Frontal cortex (tissue), 4 donors: Measurements from ENCODE around the gene PFKP. TPM values are rescaled to one million over a fixed set of nuclear protein-coding genes. Genes with fewer than 3 reads are reported as not detected.

Source experiments
- DNase-seq, 2 donors: peaks; one replicate each; pipeline ENCODE4 v3.0.0; 2012; ENCODE audit warnings: low spot score in 2 of 2
- FAIRE-seq: peaks from 2 replicates; lab custom pipeline; 2012; peaks lifted over from hg19 to GRCh38; lab: Jason Lieb, UNC
- total RNA-seq: library from RNA; depleted of rRNA; stranded (reverse); fragments of >200 nt; gene quantifications from one replicate; pipeline ENCODE4 v1.2.3, GENCODE V29; 2014
- donor health status: control.
- donor health status: control.
- donor health status: control.

The PFKP gene
- total RNA-seq = 81.5 TPM

DNA sequence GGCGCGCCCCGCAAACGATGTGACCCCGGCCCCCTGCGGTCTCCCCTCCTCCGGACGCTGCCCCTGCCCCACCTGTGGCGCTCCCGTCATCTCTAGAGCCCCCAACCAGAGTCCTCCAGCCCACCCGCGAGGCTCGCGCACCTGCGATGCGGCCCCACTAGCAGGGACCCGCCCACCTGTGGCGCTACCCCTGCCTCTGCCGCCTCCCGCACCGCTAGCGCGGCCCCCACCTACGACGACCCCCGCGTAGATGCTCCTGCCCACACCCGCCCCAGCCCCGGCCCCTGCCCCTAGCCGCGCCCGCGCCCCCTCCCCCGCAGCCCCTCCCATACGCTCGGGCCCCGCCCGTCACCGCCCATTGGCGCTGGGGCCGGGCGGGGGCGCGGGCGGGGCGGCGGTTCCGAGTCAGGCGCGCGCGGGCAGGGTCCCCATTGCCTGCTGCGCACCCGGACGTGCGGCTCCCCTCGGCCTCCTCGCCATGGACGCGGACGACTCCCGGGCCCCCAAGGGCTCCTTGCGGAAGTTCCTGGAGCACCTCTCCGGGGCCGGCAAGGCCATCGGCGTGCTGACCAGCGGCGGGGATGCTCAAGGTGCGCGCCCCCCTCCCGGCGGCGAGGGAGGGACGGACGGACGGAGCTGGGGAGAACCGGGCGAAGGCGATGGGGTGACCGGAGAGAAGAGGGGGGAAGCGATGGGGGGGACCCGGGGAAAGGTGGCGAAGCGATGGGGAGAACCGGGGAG is at the start of gene PFKP:
Gene PFKP (plus strand): TSS at position 431 of the 741 bp plus-strand sequence. CDS start 48 bp downstream, at position 479.
- FAIRE-seq (no peak), DNase-seq (peak; percentile 66 to 67)

DNA sequence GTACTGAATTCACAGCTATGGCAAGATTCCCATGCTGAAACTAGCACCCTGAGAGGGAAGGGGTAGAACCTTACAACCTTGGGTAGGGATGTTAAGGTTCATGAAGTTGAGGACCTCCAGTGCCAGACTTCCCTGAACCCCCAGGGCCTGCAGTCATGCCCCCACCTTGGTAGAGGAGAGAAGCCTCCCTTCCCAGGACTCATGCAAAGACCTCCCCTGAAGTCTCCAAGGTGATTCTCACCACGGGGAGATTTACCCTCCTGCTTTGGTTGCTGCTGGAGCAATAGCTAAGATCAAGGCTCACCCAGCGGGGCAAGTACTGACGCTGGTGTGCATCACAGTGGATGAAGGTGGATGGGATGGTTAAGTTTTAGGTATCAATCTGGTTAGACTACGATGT is 49.1 kb upstream of the PFKP start:
- no peak for DNase-seq
- FAIRE-seq = no peak

DNA sequence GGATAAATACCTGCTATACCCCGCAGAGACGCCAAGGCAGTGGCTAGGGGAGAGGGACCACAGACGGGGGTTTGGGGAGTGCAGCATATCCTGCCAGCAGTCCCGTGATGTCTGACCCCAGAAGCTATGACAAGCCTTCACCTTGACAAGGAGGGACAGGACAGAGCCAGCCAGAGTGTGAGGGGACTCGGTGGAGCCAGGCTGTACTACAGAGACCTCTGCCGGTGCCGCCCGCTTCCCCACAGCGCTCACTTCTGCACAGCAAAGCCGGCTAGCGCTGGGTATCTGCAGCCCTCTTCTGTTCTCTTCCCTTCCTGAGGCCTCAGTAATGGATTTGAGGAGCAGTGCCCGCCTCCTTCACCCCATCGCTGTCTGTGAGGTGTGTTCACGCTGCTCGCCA is 47.0 kb upstream of the PFKP start:
- FAIRE-seq = no peak
- DNase-seq = no peak

DNA sequence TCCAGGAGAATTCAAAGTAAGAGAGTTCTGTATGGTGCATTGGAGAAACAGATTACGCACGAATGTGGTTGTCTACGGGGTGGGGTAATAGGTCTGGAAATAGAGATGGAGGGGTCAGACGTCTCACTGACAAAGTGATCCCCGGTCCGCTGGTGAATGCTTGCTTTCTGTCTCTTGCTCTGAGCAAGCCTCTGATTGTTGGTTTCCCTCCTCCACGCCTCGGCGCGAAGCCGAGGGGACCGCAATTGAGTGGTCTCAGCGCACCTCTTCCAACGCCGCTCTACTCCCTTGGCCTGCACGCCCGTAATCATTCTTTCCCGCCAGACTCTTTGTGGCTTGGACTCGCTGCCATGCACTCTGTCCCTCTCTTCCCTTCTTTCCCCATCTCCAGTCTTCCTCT is 46.5 kb upstream of the PFKP start:
- FAIRE-seq = no peak
- no peak for DNase-seq

DNA sequence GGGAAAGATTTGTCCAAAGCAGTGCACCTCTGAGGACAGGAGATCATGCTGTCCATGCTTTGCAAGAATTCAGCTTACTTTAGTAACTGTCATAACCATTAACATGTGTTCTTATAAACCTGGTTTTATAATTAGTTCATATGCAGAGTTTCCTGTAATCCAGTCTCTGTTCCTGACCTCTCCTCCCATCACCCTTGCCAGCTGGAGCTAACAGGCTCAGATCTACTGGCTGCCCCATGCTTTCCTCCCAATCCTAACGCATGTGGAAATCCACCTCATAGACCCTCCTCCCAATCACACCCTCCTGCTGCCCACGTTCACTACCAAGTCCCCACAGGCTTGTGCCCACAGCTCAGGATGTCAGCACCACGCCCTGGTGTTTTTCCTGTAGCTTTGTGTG is 45.3 kb upstream of the PFKP start:
- FAIRE-seq = no peak

DNA sequence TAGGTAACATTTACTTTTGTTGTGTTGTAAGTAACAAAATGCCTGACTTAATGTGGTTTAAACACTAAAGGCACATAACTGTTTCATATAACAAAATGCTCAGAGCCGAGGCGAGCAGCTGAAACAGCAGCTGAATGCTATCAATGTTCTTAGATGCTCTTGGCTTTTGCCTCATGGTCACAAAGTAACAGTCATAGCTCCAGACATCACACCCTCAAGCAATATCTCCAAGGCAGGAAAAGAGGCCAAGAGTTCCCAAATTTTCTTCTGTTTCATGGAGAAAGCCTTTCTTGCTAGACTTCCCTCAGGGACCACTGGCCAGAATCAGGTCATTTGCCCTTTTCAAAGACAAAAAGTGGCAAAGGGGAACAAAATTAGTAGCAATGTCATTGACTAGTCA is 43.5 kb upstream of the PFKP start:
- FAIRE-seq = no peak

More for the DNA sequence above, 45.3 kb upstream of the PFKP start:
- no peak for DNase-seq

DNA sequence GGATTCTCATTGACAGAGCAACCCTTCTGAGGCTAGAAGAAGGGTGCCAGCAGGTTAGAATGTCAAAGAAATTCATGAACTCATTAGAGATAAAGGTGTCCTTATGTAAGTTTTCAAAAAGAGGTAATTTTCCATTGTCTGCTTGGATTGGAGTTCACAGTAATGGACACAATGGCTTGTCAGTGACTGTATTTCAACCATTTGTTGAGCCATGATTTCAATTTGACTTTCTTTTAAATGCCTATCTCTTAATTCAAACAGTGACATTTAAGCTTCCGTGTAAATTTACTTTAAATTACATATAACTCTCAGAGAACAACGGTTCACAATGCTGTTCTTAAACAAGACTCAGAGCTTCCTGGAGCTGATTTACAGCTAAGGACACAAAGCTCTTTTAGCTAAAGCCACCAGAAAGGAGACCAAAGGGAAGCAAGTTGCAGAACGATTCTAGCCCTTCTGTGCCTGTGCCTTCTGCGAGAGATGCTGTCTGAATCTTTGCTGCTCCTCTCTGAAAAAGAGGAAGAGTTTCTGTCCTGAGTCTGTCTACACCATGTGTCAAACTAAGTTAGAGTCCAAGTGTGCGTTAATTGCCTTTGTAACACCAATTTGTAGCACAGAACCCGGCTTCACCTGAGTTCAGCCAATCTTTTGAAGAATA is 42.2 kb upstream of the PFKP start:
- DNase-seq (no peak), FAIRE-seq (no peak)

More for the DNA sequence above, 43.5 kb upstream of the PFKP start:
- no peak for DNase-seq

DNA sequence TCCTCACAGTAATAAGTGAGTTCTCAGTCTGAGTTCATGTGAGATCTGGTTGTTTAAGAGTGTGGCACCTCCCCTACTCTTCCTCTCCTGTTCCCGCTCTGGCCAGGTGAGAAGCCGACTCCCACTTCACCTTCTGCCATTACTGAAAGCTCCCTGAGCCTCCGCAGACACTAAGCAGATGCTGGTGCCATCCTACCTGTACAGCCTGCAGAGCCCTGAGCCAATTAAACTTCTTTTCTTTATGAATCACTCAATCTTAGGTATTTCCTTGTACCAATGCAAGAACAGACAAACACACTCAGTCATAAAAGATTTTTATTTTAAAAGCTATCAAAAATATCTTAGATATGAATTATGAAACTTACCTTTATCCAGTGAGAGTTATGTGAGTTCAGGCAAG is 39.5 kb upstream of the PFKP start:
- DNase-seq (no peak), FAIRE-seq (no peak)

DNA sequence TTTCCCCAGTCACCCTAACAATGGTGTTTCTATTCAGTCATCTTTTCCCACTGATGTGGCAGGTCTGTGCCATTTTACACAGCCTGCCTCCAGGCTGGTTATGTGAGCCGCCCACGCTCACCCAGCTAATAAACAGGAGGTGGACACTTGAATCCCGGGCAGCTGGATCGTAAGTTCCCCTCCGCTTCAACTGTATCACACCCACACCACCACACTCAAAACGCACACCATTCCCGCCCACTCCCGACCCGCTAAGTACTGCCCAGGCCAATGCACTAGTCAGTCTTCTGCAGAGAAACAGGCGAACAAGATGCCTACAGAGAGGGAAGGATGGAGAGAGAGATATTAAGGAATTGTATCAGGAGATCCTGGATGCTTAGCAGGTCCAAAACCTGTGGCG is 38.9 kb upstream of the PFKP start:
- FAIRE-seq = no peak
- DNase-seq = no peak

DNA sequence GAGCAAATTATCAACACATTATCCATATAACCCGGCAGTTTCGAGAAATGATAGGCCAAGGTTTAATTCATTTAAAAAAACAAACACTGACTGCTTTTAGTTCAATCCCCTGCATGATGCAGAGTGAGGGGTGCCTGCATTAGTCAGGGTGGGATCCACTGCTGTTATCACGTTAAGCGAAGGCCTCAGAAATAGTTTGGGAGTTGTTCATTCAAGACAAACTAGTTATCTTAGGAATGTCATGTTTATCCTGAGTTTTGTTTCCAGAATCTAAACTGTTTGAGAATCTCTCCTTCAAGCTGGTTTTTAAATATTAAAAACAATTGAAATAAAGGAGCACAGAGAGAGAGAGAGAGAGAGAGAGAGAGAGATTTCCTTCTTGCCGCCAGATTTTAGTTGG is 36.6 kb upstream of the PFKP start:
- DNase-seq (no peak), FAIRE-seq (no peak)

DNA sequence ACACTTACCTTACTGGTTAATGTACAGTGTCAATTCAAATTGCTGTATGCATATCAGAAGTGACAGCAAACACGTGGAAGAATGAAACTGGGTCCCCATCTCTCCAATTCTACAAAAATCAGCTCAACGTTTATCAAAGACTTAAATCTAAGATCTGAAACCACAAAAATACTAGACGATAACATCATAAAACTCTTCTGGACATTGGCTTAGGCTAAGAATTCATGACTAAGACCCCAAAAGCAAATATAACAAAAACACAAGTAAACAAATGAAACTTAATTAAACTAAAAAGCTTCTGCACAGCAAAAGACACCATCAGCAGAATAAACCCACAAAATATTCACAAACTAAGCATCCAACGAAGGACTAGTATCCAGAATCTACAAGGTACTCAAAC is 35.9 kb upstream of the PFKP start:
- FAIRE-seq (no peak), DNase-seq (no peak)

DNA sequence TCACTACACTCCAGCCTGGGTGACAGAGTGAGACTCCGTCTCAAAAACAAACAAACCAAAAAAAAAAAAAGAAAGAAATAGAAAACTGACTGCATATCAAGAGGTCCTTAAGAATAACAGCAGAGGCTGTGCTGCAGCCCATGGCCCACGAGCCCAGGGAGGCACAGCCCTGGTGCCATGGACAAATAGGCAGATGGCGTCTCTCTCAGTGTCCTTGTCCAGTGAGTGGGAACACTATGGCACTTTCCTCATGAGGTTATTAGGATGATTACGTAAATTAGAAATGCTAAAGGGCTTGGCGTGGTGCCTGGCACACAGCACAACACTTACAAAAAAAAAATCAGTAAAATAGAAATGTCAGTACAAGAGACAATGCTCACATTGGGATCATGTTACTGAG is 33.4 kb upstream of the PFKP start:
- FAIRE-seq = no peak
- DNase-seq = no peak

DNA sequence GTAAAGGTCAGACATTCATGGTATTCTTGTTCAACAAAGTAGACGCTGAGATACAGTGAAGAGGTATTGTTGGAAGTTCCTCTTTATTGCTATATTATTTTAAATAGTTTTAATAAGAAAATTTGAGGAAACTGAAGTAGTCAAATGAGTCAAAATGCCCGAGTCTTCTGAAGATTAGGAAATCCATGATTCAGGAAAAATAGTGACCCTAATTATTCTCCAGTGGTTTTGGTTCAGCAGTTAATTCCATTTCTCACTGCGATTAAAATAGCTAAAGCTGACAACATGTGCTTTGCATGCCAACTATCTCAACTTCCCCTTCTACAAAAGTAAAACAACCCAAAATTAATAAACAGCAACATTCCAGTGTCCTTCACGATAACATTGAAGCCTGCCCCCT is 32.7 kb upstream of the PFKP start:
- no peak for FAIRE-seq
- no peak for DNase-seq

DNA sequence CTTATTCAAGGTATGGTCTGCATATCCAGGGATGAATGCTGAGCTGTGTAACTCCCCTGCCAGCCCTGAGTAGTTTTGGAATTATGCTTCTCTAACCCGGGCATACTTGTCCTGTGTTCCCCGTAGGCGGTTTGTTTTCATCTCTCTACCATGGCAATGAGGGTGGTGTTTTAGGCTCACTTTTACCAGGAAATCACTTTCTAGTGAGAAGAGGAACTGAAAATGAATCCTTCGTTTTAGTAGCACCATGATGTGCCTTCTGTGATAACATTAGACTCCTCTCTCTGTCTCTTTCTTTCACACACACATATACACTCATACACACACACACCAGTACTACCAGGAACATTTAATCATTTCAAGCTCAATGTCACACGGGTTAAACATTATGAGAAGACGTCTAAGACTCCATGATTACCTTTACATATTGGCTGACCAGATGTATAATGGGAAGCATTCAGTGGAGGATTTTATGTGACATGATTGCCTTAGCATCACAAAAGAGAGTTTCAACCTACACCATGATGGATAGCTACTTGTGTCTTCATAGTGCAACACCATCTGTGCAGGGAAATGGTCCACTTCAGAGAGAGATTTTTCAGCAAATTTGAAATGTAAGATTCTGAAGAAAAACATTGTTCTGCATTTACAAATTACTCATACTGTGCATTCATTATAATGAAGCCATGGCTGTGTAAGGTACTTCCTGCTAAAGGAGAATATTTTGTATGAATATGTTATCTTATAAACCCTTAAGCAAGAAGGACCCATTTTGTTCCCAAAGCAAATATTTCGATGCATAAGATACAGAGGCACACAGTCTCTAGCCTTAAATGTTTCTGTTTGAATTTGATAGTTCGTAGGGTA is 31.0 kb upstream of the PFKP start:
- no peak for DNase-seq
- no peak for FAIRE-seq

DNA sequence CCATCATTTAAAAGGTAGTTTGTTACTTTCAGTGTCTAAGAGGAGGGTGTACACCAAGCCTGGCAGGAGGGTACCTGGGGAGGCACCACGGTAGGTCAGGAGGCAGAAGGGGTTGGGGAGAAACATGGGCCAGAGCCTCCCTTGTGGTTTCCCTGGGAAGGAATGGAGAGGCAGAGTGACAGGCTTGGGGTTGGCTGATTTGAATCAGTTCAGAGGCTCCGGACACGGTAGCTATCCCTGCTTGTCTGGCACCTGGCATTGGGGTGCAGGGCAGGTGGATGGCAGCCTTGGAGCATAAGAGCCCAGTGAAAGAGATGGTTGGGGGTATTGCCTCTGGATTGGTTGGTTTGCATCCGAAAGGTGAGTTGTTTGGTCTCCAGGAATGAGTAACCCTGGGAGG is 30.2 kb upstream of the PFKP start:
- DNase-seq (no peak), FAIRE-seq (no peak)

DNA sequence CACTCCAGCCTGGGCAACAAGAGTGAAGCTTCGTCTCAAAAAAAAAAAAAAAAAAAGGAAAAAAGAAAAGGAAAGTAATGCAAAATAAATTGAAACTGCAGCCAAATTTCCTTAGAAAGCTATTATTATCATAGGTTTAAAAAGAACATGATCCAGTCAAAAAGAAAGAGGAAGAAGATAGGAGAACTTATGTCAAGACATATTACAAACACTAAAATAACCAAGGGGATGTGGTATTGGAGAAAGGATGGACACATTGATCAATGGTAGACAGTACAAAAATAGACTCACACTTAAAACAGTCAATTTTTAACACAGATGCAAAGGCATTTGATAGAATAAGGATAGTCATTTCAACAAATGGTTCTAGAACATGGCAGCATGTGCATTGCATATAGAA is 27.3 kb upstream of the PFKP start:
- DNase-seq (no peak), FAIRE-seq (no peak)

DNA sequence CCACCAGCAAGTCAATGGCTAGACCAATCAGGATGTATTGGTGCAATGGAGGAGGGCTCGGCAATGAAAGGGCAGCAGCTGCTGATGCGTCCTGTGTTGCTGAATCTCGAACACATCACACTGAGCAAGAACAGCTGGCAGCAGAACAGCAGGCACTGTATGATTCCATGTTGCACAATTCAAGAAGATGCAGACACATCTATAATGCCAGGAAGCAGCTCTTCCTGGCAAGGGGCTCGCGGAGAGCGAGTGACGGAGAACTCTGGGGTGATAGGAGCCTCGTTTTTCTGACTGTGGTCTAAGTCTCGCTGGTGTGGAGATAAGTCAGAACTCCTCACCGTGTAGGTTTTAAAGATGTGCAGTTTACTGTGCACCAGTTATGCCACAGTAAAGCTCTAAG is 24.8 kb upstream of the PFKP start:
- DNase-seq (no peak), FAIRE-seq (no peak)

DNA sequence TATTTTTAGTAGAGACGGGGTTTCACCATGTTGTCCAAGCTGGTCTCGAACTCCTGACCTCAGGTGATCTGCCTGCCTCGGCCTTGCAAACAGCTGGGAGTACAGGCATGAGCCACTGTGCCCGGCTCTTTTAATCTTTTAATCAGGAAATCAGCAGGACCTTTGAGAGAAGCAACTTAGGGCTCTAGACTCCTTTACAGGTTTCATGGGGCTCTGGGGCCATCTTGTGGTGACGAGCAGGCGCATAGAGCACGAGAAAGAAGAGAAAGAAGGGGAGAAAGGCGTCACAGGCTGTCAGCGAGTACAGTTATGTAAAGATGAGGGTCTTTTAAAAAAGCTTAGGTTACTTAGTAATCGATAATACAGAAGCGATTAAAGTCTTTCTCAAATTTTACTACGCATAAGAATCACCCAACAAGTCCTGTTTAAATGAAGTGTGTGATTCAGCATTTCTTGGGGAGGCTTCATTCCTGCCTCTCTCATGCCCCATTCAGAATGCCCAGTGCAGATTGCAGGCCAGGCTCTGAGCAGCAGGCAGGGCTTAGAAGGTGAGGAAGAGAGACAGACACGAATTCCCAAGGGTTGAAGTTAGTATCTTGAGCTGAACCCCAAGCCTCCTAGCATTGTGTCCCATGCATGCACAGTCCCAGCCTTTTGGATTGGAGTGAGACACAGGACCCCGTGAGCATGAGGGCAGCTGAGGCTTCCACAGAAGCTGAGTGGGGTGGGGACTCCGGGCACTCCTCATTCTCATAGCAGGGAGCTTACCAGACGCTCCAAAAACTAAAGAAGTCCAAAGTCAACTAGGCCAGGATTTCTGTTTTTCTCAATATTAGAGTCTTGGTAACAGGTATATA is 23.6 kb upstream of the PFKP start:
- FAIRE-seq (no peak), DNase-seq (peak; percentile 44 to 63)

DNA sequence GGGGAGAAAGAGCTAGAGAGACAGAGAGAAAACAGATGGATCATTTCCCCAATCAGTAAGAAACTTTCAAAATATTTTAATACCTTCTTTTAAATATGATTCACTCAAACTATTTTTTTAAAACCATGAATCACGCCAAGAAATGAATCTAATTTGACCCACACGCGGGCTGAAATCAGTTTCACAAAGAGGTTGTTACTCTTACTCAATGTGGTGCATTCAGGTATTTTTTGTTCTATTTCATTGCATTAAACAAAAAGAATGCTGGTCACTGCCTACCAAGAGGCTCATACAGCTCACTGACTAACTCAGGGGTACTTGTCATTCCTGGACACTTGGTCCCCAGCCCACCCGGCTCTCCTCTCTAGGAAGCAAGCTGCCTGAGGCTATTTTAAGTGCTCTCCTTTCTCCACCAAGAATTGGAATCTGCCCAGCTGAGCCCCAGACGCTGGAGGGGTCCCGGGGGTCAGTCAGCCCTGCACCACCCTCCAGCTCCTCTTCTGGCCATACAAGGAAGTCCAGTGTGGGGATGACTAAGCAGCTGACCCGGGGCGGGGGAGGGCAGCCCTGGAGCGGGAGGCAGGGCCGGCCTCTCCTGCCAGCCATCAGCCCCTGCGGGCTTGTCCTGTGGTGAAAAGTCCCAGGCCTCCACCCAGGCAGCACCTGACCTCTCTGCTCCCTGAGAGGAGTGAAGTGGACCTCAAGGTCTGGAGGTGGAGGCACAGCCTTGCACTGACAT is 21.7 kb upstream of the PFKP start:
- no peak for FAIRE-seq
- DNase-seq = peak in 1 of 2 donors; percentile 38
